Fibroblast of the conjunctiva (primary cell): ENCODE data around the gene SAG.

Experiments
- DNase-seq: peaks from one replicate; pipeline ENCODE4 v3.0.0-alpha.2; 2010; ENCODE audit warnings: low read depth

The SAG gene

DNA sequence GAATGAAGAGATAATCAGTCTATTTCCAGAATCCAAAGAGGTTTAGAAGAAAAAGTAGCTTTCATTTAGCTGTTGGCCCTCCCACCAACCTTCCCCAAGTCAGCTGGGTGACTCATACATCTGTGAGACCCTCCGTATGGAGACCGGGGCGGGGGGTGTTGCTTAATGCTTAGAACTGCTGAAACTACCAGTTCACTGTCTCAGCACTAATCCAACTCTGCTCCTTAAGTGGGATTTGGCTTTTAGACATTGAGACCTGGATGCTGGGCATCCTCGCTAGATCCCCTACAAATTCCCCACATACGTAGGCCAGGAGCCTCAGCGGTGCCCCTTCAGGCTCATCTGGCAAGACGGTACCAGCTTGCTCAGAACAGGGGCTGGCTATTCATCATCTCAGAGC is at the start of gene SAG:
Gene SAG, plus strand, starts transcription at position 252 of the 400 bp plus-strand sequence. CDS start 1,374 bp downstream, outside the sequence.
- DNase-seq: no peak

DNA sequence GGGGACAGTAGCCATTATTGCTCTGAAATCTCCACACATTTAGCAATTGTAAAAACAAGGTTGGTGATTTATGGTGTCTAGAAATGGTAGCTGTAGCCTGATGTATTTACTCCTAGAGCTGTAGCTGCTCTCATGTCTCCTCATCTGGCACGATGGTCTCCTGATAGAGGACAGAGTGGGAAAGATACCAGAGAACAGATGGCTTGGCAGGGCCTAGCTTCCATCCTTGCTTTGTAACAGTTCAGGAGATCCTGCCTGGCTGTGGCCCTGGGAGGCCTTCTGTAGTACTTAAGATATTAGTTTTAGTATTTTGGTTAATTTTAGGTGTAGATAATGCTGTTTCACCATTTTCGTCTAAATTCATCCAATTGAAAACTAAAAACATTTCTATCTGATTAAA is 49.4 kb upstream of the SAG start:
- no peak for DNase-seq

DNA sequence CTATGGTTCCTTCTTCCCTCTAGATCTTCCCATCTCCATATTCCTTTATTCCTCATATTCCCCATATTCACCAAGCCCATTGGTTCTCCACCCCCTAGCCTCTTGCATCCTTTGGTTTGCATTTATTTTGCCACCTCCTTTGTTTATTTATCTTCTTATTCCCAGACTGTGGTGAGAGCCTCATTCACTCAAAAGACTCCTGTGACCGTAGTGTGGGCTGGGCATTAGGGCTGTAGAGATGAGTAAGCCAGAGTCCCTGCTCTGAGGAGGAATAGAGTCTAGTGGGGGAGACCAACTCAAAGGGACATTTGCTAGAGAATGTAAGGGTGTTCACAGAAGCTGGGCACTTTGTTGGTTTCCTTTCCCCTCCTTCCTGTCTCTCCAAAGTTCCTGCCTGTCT is 47.9 kb upstream of the SAG start:
- DNase-seq: no peak

DNA sequence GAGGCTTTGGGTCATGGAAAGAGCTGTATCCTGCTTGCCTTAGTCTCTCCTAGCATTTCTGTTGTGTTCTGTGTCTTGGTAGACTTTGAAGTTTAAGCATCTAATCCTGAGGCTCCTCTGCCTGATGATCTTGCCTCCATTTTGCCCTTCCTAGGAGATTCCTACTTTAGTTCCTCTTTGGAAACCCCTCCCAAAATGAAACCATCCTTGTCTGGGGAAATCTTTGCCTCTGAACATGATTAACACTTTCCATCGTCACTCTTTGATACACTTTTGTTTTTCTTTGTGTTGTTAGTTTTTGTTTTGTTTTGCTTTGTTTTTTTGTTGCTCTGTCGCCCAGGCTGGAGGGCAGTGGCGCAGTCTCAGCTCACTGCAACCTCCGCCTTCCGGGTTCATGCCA is 47.0 kb upstream of the SAG start:
- no peak for DNase-seq

DNA sequence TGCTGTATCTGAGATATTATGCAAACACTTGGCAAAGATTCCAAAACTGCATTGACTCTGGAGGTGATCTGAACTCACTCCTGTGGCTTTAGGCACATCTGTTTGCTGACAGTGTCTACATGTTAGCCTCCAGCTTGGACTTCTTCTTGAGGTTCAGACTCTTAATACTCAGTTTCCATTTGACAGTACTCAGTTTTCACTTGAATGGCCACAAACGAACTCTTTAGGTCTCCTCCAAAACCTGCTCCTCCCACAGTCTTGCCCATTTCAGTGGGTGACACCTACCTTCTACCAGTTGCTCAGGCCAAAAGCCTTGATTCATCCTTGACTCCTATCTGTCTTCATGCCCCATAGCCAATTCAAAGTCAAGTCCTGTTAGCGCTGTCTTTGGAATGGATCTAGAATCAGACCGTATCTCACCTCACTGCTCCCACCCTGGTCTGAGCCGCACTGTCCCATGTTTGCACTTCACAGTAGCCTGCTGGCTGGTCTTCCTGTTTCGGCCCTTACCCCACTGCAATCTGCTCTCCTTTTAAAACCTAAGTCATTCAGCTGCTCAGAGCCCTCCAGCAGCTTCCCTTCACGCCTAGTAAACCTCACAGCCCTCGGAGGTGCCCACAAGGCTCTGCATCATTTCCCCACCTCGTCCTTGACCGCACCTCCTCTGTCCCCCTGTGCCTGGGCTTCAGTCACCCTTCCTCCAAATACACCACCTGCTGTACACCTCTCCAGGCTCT is 45.6 kb upstream of the SAG start:
- no peak for DNase-seq

DNA sequence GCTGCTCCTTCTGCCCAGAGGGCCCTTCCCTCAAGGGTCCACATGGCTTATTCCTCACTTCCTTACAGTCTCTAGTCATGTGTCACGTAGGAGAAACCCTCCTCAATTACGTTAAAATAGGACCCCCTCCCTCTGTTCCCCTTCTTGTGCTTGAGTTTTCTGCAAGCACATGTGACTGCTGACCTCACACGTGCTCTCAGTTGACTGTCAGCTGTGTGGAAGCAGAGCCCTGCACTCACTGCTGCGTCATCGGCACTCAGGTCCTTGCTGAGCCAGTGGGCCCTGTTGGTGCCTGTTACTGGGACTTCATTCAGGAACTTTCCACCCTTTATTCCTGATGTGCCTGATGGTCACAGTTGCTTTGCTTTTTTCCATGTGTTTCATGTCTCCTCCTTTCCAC is 45.1 kb upstream of the SAG start:
- no peak for DNase-seq

DNA sequence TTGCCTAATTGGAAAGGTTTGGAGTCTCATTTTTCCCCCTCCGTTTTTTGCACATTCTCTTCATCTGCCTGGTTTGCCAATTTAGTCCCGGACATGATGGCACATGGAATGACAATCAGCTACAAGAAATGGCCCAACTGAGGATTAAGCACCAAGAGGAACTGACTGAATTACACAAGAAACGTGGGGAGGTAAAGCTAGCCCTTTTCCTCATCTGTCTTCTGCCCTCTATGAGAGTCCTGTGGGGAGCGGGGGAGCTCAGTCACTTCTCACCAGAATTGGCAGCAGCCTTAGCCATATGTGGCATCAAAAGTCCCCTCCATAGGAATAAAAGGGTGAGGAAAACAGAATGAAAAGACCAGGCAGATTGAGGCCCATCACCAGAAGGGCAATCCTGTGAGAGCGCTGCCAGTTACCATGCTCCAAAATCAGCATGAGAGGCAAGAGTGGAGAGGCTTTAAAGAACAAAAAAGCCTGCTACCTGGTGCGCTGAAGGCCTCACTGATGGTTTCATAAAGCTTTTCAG is 44.5 kb upstream of the SAG start:
- no peak for DNase-seq

DNA sequence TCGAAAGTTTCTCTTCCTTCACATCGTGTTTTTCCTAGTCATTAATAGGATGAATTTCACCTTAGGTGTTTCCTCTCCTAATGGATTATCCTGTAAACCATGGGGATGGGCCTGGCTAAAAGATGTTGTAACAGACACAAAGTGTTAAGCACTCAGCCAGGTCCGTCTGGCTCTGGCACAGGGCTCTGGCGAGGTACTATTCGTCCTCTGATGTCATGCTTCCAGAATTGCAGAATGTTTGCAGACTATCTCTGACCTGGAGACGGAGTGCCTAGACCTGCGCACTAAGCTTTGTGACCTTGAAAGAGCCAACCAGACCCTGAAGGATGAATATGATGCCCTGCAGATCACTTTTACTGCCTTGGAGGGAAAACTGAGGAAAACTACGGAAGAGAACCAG is 42.9 kb upstream of the SAG start:
- DNase-seq: no peak

DNA sequence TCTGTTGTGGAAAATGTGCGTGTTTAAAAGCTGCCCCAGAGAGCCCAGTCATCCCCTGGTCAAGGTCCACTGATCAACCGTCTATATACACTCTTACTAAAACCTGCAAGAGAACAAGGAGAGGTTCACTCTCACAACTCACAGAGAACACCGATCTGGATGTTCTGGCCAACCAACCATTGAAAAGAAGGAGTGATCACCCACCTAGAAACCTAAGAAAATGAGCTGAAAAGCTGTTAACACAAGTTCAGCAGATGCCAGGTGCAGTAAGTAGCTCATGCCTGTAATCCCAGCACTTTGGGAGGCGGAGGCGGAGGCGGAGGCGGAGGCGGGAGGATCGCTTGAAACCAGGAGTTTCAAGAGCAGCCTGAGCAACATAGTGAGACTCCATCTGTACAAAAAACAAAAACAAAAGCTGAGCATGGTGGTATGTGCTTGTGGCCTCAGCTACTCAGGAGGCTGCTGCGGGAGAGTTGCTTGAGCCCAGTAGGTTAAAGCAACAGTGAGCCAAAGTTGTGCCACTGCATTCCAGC is 41.7 kb upstream of the SAG start:
- DNase-seq: no peak

DNA sequence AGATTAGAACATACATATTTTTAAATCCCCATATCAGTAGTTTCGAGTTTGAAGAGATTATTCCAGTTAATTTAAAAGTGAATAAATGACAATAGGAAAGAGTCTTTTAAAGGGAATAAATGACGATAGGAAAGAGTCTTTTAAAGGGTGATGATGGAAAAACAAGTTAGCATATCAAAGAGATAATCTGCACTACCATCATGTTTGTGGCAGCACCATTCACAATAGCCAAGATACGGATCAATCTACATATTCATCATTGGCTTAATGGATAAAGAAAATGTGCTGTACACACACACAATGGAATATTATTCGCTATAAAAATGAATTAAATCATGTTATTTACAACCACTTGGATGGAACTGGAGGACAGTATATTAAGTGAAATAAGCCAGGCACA is 41.1 kb upstream of the SAG start:
- DNase-seq: no peak

DNA sequence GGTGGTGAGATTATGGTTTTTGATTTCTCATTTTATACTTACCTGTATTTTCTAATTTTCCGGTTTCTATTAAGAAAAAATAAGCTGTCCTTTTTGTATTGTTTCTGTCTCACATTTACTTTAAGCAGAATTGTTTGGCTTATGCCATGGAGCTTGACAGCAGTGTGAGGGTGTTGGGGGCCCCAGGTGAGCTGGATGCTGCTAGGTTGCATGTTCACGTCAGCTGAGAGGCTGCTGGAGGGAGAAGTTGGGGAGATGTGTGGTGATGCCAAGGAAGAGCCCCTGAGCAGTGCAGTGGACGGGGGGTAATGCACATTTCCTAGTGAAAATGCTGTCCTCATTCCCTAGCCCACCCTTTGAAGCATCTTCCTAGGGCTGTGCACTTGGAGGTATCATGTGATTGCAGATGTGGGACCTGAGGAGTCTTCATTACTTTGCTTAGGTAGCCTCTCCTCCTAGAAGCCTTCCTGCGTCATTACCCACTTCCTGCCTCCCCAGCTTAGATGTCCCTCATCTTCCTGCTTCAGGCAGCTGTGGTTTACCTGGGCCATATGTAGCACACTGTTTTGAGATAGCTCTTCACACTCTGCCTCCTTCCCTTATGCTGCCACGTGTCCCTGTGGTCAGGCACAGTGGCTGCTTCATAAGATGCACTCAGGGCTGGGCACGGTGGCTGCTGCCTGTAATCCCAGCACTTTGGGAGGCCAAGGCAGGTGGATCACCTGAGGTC is 39.9 kb upstream of the SAG start:
- DNase-seq: no peak

DNA sequence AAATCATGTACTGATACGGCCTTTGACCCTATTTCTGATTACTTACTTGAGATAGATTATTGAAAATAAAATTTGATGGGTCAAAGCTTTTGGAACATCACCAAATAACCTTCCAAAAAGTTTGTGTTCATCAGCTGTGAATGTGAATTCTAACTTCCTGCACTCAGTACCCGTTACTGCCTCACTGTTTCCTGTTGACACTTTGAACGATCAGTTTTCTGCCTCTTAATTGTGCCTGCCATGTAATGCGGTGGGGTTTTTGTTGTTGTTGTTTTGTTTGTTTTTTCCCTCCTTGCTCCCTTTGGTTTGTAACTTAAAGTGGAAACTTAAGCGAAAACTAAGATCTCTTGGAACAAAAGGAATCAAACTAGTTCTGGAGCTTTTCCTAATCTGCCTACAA is 37.2 kb upstream of the SAG start:
- no peak for DNase-seq

DNA sequence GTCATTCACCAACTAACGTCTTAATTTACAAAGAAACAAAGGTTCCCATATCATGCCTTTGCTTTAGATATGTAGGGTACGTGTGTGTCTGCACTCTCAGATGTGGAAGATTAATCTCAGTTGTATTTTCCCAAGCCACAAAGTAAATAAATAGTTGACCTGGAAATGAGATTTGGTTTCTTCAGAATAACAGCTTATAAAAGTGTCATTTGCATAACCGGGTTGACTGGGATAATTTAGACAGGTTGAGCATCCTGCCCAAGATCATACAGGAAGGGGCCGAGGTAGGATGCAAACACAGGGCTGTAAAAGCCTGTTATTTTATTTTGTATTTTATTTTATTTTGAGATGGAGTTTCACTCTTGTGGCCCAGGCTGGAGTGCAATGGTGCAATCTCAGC is 36.7 kb upstream of the SAG start:
- DNase-seq: no peak

DNA sequence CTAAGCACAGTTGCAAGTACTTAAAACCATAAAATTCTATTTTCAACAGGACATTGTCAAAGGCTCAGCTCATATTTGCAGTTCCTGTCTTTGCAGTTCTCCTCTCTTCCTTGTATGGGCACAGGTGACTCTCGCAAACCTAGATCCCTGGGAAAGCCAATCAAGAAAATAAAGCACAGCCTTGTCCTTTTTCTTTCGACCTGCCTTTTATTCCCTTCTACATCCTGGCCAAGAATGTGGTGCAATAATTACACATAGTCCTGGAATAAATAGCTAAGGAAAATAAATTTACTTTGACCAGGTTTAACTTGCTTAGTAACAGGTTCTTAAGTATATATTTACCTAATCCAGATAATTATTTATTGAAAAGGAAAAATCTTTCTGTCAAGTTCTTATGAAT is 35.9 kb upstream of the SAG start:
- DNase-seq: no peak

DNA sequence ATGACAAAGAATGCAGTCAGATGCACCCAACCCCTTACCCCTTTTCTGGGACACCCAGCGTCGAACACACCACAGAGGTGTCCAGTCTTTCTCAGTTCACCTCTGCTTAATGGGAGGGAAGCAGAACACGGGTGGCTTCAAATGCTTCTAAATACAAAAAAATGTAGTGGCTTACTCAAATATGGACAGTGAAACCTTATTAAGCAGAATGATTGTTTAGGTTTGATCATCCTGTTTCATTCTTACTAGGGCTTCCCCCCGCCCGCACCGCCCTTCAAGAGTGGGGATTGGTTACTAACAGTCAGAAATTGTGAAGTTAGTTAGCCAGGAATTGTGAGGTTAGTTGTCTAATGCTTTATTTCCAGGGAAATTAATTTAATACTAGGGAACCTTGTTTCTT is 34.5 kb upstream of the SAG start:
- DNase-seq: no peak

DNA sequence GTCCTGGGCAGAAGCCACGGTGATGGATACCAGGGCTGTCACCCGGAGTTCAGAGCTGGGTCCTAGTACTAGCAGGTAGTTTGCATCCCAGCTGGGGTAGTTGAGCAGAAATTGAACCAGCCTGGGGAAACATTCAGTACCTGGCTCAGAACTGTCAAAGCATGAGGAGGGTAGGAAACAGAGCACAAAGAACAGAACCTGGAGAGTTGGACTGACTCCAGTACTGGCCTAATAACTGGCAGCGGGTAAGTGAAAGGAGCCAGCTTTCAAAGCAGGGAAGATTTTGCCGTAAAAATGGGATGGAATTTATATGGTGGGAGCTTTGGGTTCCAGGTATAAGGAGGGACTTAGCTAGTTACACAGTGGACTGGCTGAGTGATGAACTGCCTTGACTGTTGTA is 32.4 kb upstream of the SAG start:
- DNase-seq: no peak

DNA sequence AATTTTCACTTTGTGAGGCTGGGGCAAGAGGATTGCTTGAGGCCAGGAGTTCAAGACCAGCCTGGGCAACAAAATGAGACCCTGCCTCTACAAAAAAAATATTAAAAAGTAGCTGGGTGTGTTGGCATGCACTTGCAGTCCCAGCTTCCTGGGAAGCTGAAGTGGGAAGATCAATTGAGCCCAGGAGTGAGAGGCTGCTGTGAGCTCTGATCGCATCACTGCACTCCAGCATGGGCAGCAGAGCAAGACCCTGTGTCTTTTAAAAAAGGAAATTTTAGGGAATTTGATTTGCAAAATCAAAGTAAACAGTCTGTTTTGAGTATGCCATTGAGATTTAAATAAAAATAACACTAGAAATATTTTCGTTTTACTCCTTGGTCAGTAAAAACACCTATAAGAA is 28.7 kb upstream of the SAG start:
- no peak for DNase-seq

DNA sequence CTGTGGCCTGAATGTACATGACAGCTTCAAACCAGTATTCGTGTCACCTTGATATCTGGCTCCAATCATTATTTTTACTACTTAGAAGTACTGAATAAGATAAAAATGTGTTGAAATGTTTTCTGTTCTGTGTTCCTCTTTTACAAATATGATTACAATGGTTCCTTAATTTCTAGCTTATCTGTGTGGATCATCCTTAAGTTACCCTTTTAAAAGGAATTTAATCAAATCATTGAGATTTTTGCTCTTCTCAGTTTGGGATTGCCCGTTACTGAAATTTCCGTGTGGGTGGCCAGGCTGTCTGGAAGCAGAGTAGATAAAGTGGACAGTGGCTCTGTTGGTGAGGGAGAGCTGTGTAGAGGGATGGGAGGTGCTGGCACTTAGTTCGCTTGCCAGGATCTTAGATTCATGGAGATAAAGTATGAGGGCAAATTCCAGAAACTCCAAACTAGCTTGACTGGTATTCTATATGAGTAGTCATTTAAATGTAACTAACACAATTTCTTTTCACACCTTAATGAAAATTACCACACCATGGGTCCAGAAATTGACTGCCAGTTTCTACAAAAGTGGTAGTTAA is 27.4 kb upstream of the SAG start:
- DNase-seq: no peak

DNA sequence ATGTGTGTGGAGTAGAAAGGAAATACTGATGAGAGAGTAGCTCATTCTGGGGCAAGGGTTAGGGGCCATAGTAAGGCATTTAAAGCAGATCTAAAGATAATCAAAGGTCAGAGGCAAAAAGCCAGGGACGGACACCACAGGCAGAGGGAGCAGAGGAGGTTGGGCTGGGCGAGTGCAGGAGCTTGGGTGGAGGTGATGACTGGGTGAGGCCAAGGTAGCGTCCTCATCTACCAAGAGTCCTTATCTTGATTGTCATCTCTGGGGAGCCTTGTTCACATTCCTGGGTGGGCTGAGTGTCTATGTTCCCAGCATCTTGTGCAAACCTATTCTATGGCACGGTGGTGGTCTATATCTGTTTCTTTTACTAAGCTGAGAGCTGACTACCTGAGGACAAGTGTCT is 26.1 kb upstream of the SAG start:
- no peak for DNase-seq

DNA sequence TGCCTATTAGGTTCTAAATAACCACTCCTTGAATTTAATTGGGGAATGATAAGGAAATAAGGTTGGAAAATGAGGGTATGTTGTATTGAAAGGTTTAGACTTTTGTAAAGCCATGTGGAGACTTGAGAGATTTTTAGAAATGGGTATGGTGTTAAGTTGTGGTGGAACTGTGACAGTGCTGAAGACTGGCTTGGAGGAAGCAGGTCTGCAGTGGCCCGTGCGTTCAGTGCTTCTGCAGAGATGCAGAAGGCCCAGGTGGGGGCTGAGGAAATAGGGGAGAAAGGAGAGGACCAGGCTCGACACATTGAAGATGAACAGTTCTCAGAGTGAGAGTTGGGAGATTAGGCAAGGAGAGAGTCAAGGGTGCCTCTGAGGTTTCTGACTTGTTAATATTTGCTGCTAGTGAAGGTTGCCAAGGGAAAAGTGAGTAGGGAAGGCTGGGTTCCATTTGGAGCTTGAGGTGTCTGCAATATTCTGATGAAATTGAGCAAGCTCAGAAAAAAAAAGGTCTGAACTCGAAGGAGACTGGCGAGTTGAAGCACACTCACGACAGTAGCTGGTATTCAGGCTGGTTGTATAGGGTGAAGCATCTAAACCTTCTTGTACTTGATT is 25.5 kb upstream of the SAG start:
- DNase-seq: no peak

DNA sequence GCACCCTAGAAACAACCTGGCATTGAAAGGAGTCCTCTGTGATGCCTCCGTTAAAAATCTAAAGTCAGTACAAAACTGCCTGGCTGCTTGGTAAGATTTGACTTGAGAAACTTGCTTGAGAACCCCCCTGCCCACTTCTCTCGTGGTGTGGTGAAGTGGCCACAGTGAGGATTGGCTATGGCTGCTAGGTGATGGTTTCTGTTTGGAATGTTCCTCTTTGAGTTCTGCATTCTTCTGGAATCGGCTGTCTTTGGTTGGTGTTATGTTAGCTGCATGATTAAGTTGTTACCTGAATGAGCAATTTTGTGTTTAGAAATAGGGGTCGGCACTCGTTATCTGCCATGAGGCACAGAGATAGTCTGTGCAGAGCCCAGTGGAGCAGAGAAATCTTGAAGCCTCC is 21.7 kb upstream of the SAG start:
- no peak for DNase-seq

DNA sequence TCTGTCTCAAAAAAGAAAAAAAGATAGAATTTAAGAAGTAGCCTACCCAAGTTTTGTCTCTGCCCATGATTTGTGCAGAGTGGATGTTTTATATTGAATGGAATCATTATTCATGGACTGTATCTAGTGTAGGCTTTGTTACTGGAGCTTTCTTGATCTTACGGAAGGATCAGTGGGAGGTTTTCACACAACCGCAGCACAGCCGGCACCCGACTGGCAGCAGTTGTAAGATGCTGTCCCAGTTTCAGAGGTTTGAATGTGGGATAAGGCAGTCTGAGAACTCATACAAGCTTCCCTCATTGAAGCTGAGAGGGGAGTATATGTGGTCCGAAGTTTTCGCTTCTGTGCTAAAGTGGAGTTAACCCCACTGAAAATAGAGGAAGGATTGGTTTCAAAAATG is 19.7 kb upstream of the SAG start:
- DNase-seq: no peak

DNA sequence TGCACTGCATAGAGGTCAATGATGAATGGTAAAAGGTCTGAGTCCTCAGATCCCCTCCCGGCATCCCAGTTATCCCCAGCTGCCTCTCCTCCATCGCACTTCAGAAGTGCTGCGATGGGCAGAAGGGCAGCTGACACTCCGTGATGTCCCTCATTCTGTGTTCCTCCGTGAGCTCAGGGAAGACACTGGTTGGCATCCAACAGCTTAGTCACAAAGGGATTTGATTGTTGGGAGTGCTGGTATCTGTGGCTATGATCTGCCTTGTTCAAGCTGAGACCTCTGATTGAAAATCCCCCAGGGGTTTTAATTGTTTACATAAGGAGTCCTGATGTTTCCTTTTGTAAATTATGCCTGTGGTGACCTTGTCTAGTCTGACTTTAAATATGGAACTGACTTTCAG is 19.0 kb upstream of the SAG start:
- DNase-seq: no peak
